Measurements from ENCODE around the gene LEFTY1. TPM values are rescaled to one million over a fixed set of nuclear protein-coding genes. Genes with fewer than 3 reads are reported as not detected.

Gene LEFTY1
- total RNA-seq, 4 donors from 2014 or later = 1.5 to 15.6 (median 5.6) TPM

- Histone ChIP-seq H3K27me3 (no peaks in the 10 kb centered on the region), H3K36me3 (peaks cover 0 to 89% (median 0%) of the 10 kb centered on the region in 3 donors), H3K4me1 (peaks cover 0 to 3% (median under 1%) of the 10 kb centered on the region in 4 donors), H3K9me3 (no peaks in the 10 kb centered on the region), H3K4me3 (no peak overlapping the region), H3K27ac (no peak overlapping the region)
- no peak for DNase-seq
- TF ChIP-seq POLR2A (IDR thresholded peaks at IDR 0.05) = no peak
- TF ChIP-seq CTCF (IDR thresholded peaks at IDR 0.05) = no peak
These were observed 28.0 kb downstream of the LEFTY1 start for GRCh38 chr1:225860876-225861441.

- TF ChIP-seq POLR2A (IDR thresholded peaks at IDR 0.05) (no peak), CTCF (IDR thresholded peaks at IDR 0.05) (no peak)
- Histone ChIP-seq H3K36me3 (peaks cover 0 to 87% (median 0%) of the 10 kb centered on the region in 3 donors), H3K27ac (no peak overlapping the region), H3K4me3 (no peak overlapping the region), H3K27me3 (no peaks in the 10 kb centered on the region), H3K4me1 (peaks cover 0 to 3% (median 0%) of the 10 kb centered on the region in 4 donors), H3K9me3 (no peaks in the 10 kb centered on the region)
- DNase-seq = no peak
These were observed 28.8 kb downstream of the LEFTY1 start for GRCh38 chr1:225860107-225860506.

GRCh38 chr1:225859151-225859550 is 29.8 kb downstream of the LEFTY1 start:
- DNase-seq = no peak
- peaks cover 0 to 87% (median 0%) of the 10 kb centered on the region in 3 donors for H3K36me3 ChIP-seq
- no peaks in the 10 kb centered on the region for H3K27me3 ChIP-seq
- no peak overlapping the region for H3K4me3 ChIP-seq
- no peaks in the 10 kb centered on the region for H3K9me3 ChIP-seq
- no peaks in the 10 kb centered on the region for H3K4me1 ChIP-seq
- TF ChIP-seq CTCF (IDR thresholded peaks at IDR 0.05) (no peak), POLR2A (IDR thresholded peaks at IDR 0.05) (no peak)
- no peak overlapping the region for H3K27ac ChIP-seq

GRCh38 chr1:225857256-225857655 is 31.7 kb downstream of the LEFTY1 start:
- Histone ChIP-seq H3K27ac (no peak overlapping the region), H3K4me1 (peaks cover 0 to 3% (median 2%) of the 10 kb centered on the region in 4 donors), H3K9me3 (no peaks in the 10 kb centered on the region), H3K4me3 (no peak overlapping the region), H3K36me3 (peaks cover 0 to 83% (median 0%) of the 10 kb centered on the region in 3 donors), H3K27me3 (no peaks in the 10 kb centered on the region)
- no peak for DNase-seq
- TF ChIP-seq POLR2A (IDR thresholded peaks at IDR 0.05) = no peak
- TF ChIP-seq CTCF (IDR thresholded peaks at IDR 0.05) = no peak

GRCh38 chr1:225855503-225856300 is 33.2 kb downstream of the LEFTY1 start:
- H3K27me3 ChIP-seq = no peaks in the 10 kb centered on the region
- TF ChIP-seq POLR2A (IDR thresholded peaks at IDR 0.05) = no peak
- peak in 1 of 6 experiments; percentile 14 for TF ChIP-seq CTCF (IDR thresholded peaks at IDR 0.05)
- no peaks in the 10 kb centered on the region for H3K9me3 ChIP-seq
- peaks cover 0 to 11% (median 6%) of the 10 kb centered on the region in 4 donors for H3K4me1 ChIP-seq
- H3K36me3 ChIP-seq = peaks cover 0 to 71% (median 0%) of the 10 kb centered on the region in 3 donors
- no peak for DNase-seq
- peak overlapping the region in 1 of 4 donors; percentile 10 for H3K27ac ChIP-seq
- H3K4me3 ChIP-seq = no peak overlapping the region

Measured in Peyer's patch (tissue), 4 donors.